NCI-H748 (cell line): Measurements from ENCODE around the gene MRGPRX2.

Experiments
- DNase-seq: peaks from one replicate; lab custom pipeline; 2025; ENCODE audit not compliant: unreplicated experiment; lab: John Stamatoyannopoulos, UW

MRGPRX2 gene

GRCh38 chr11:19013181-19013857 lies 47.2 kb downstream of the MRGPRX2 start:
- DNase-seq: no peak

GRCh38 chr11:19012636-19013035 lies 47.9 kb downstream of the MRGPRX2 start:
- DNase-seq: no peak
